HepG2 (cell line): ENCODE results near the gene AOX1. TPM values are rescaled to one million over a fixed set of nuclear protein-coding genes. Genes with fewer than 3 reads are reported as not detected.

Source experiments
- ATAC-seq: fragments of 200-7000 bp; cut with Tn5 transposase; 3 replicates; pipeline ENCODE4 v1.9.1; 2020; ENCODE audit warnings: mild to moderate bottlenecking, moderate library complexity
- BruUV-seq: library from RNA; stranded (reverse); fragments of 400-500 nt; replicated peaks from 2 replicates; lab custom pipeline; 2021; lab: Mats Ljungman, UMichigan
- CTCF ChIA-PET: fragments of 300-600 bp; formaldehyde crosslinking; extraction: SDS; loops from one replicate; lab custom pipeline; 2021; ENCODE audit warnings: low total read pairs, inconsistent platforms, low intra/inter-chr PET ratio; lab: Yijun Ruan, JAX
- POLR2A ChIA-PET: fragments of 350-600 bp; sonication (Branson Sonifier 250); formaldehyde crosslinking; loops from one replicate; lab custom pipeline; 2020; ENCODE audit warnings: antibody characterized with exemption, inconsistent platforms; lab: Yijun Ruan, JAX
- DNase-seq: peaks from one replicate; pipeline ENCODE4 v3.0.0-alpha.2; 2015; ENCODE audit warnings: low spot score
- FAIRE-seq: peaks from 3 replicates; lab custom pipeline; 2011; peaks lifted over from hg19 to GRCh38; lab: Jason Lieb, UNC
- H2AFZ ChIP-seq: one replicate; pipeline ENCODE4 v1.6.1; 2011; ENCODE audit warnings: low read length, inconsistent platforms
- H3K27ac ChIP-seq: fragments of 300-600 bp; 3 replicates; pipeline ENCODE4 v1.8.0; 2011; ENCODE audit warnings: mixed run types, mild to moderate bottlenecking, mixed read lengths, low read length, inconsistent platforms; ENCODE audit not compliant: insufficient read depth; ENCODE audit errors: extremely low read length
- H3K27me3 ChIP-seq, 2 experiments: fragments of 200-600 bp in 1 of 2; 2 replicates in 1 of 2; 3 replicates in 1 of 2; pipeline versions ENCODE4 v1.6.0 to v1.8.0; 2011; ENCODE audit warnings: low read length in 2 of 2, mild to moderate bottlenecking in 2 of 2, moderate library complexity in 2 of 2, inconsistent platforms in 1 of 2; ENCODE audit not compliant: insufficient read depth in 2 of 2, control insufficient read depth in 1 of 2
- H3K36me3 ChIP-seq, 2 experiments: fragments of 200-600 bp in 1 of 2; replicated peaks in 1 of 2; 2 replicates in 1 of 2; 3 replicates in 1 of 2; pipeline versions ENCODE4 v1.5.1 to v1.8.0; 2011; ENCODE audit warnings: low read length in 2 of 2, inconsistent platforms in 1 of 2; ENCODE audit not compliant: insufficient read depth in 2 of 2, control insufficient read depth in 1 of 2
- H3K4me1 ChIP-seq: 2 replicates; pipeline ENCODE4 v1.5.1; 2012; ENCODE audit warnings: low read length, inconsistent platforms; ENCODE audit not compliant: insufficient read depth
- H3K4me2 ChIP-seq: 2 replicates; pipeline ENCODE4 v1.6.0; 2011; ENCODE audit warnings: low read depth, low read length, inconsistent platforms
- H3K4me3 ChIP-seq, 3 experiments: fragments of 200-600 bp in 1 of 3; sonication (generic), shearing (Covaris generic) in 1 of 3; replicated peaks in 1 of 3; 2 replicates each; pipeline ENCODE4 v1.5.1; 2011 to 2016; ENCODE audit warnings: low read length in 3 of 3, inconsistent platforms in 2 of 3, low read depth in 2 of 3, mild to moderate bottlenecking in 2 of 3, control low read depth in 1 of 3, mixed read lengths in 1 of 3; ENCODE audit not compliant: insufficient read depth in 1 of 3
- H3K79me2 ChIP-seq: one replicate; pipeline ENCODE4 v1.6.1; 2011; ENCODE audit warnings: low read length, inconsistent platforms; ENCODE audit not compliant: insufficient read depth
- H3K9ac ChIP-seq: 2 replicates; pipeline ENCODE4 v1.6.0; 2011; ENCODE audit warnings: mild to moderate bottlenecking, low read depth, low read length, inconsistent platforms; ENCODE audit not compliant: insufficient read depth
- H3K9me3 ChIP-seq: 2 replicates; pipeline ENCODE4 v1.5.1; 2012; ENCODE audit warnings: mild to moderate bottlenecking, low read length
- H4K20me1 ChIP-seq: 2 replicates; pipeline ENCODE4 v1.6.0; 2011; ENCODE audit warnings: inconsistent platforms, mild to moderate bottlenecking, low read length, moderate library complexity; ENCODE audit not compliant: insufficient read depth
- CAMTA2 ChIP-seq: sonication (generic); formaldehyde crosslinking; IDR thresholded peaks from 2 replicates; pipeline ENCODE4 v1.4.0; 2020; ENCODE audit warnings: mild to moderate bottlenecking, missing genetic modification reagents, borderline replicate concordance
- FUBP1 ChIP-seq: sonication (generic); formaldehyde crosslinking; IDR thresholded peaks from 2 replicates; pipeline ENCODE4 v1.5.1; 2020; ENCODE audit warnings: missing genetic modification reagents, mild to moderate bottlenecking, borderline replicate concordance
- JARID2 ChIP-seq: sonication (generic); formaldehyde crosslinking; IDR thresholded peaks from 2 replicates; pipeline ENCODE4 v1.8.1; 2023; ENCODE audit warnings: missing genetic modification reagents, inconsistent platforms; ENCODE audit not compliant: insufficient replicate concordance
- MEIS1 ChIP-seq: sonication (generic); formaldehyde crosslinking; IDR thresholded peaks from 2 replicates; pipeline ENCODE4 v1.9.0; 2021; ENCODE audit warnings: mild to moderate bottlenecking, missing genetic modification reagents, moderate library complexity, borderline replicate concordance
- SMC3 ChIP-seq: IDR thresholded peaks from 2 replicates; pipeline ENCODE4 v1.6.1; 2011; ENCODE audit warnings: low read length, improper control_type of control experiment
- TEAD2 ChIP-seq: sonication (generic); formaldehyde crosslinking; IDR thresholded peaks from 2 replicates; pipeline ENCODE4 v1.9.0; 2021; ENCODE audit warnings: missing genetic modification reagents
- ZBTB10 ChIP-seq: sonication (generic); formaldehyde crosslinking; IDR thresholded peaks from 2 replicates; pipeline ENCODE4 v1.4.0; 2020; ENCODE audit warnings: missing genetic modification reagents, borderline replicate concordance
- ZFAT ChIP-seq: sonication (generic); formaldehyde crosslinking; conservative IDR thresholded peaks from 2 replicates; pipeline ENCODE4 v1.8.1; 2023; ENCODE audit warnings: missing genetic modification reagents, inconsistent platforms
- ZKSCAN8 ChIP-seq: IDR thresholded peaks from 2 replicates; pipeline ENCODE4 v1.6.1; 2016; ENCODE audit warnings: borderline replicate concordance, missing genetic modification reagents, missing compliant biosample characterization
- ZNF407 ChIP-seq: sonication (generic); formaldehyde crosslinking; IDR thresholded peaks from one replicate; pipeline ENCODE4 v1.5.1; 2020; ENCODE audit warnings: mild to moderate bottlenecking, missing genetic modification reagents; ENCODE audit errors: not compliant biosample characterization
- ZNF552 ChIP-seq: sonication (generic); formaldehyde crosslinking; IDR thresholded peaks from 2 replicates; pipeline ENCODE4 v1.9.0; 2022; ENCODE audit warnings: missing genetic modification reagents, mild to moderate bottlenecking, borderline replicate concordance
- WGBS: methylation state at CpG from one replicate; pipeline ENCODE4 v1.1.6; 2017; ENCODE audit warnings: low lambda C conversion rate; 5-methylcytosine and 5-hydroxymethylcytosine counted together
- in situ Hi-C: cut with HindIII; loops from 2 replicates; pipeline ENCODE4 v1.10.0; 2017; ENCODE audit warnings: low pct_unique_long_range_greater_than_20kb; ENCODE audit not compliant: extremely low pct_ligation_motif_present
- intact Hi-C: fragments of 100-400 bp; cut with micrococcal nuclease; formaldehyde crosslinking; loops from one replicate; pipeline ENCODE4 v1.10.0; 2022; ENCODE audit not compliant: unreplicated experiment
- polyA plus RNA-seq, 8 experiments: library from polyadenylated mRNA; depleted of rRNA in 3 of 8; stranded (reverse) in 7 of 8; unstranded in 1 of 8; fragments of >200 nt; fragmentation: Illumina TruSeq in 4 of 8; extraction: Trizol in 4 of 8; gene quantifications; 2 replicates each; pipeline versions ENCODE4 v1.2.1 to v1.2.3, GENCODE V29; 2011 to 2016; ENCODE audit warnings: low read depth in 4 of 8, missing spikeins in 1 of 8, mixed read lengths in 1 of 8; ENCODE audit not compliant: insufficient read depth in 1 of 8
- total RNA-seq, 5 experiments: library from RNA; depleted of rRNA; stranded (reverse); fragments of >200 nt; fragmentation: Illumina TruSeq; extraction: Trizol; gene quantifications; 2 replicates each; pipeline ENCODE4 v1.2.3, GENCODE V29; 2016; ENCODE audit warnings: low read depth in 1 of 5

Gene AOX1
- total and polyA plus RNA-seq, 2 of the 13 experiments (the other 11 are each of a cell fraction or from before 2014, with no cell fraction given): 9.2 to 18.0 TPM

- ATAC-seq (peak; percentile 78), DNase-seq (no peak), FAIRE-seq (peak; percentile 42)
- no TSS peak for BruUV-seq
- intact Hi-C loops (loop anchor here (1.0 kb wide), 2 partner anchors 92 to 697 kb away; no protein-coding TSS in a partner anchor), in situ Hi-C loops (no loop called here)
- H3K4me2 ChIP-seq: no peak overlapping the region
- no peak overlapping the region for H2AFZ ChIP-seq
- H3K9ac ChIP-seq: no peak overlapping the region
- WGBS: 62% methylated on average over 4 of the region's 4 CpGs
- no peaks in the 10 kb centered on the region for H3K9me3 ChIP-seq
- peaks cover 17% of the 10 kb centered on the region for H3K4me1 ChIP-seq
- POLR2A ChIA-PET: no interaction called here
- H3K27me3 ChIP-seq: no peaks in the 10 kb centered on the region
- no peak overlapping the region for H3K27ac ChIP-seq
- H3K79me2 ChIP-seq: no peaks in the 10 kb centered on the region
- CTCF ChIA-PET: interaction anchor here (1.9 to 2.9 kb wide), 2 partner anchors 91 to 95 kb away, joined by 7 to 15 read pairs; no protein-coding TSS in a partner anchor
- H3K4me3 ChIP-seq: no peak overlapping the region
- no peaks in the 10 kb centered on the region for H3K36me3 ChIP-seq
- no peaks in the 10 kb centered on the region for H4K20me1 ChIP-seq
- TF ChIP-seq ZBTB10 (CRISPR knock-in tag): no peak
- peak; percentile 63 for TF ChIP-seq SMC3
- no peak for TF ChIP-seq TEAD2 (CRISPR knock-in tag)
- no peak for TF ChIP-seq FUBP1
- no peak for TF ChIP-seq ZNF407 (CRISPR knock-in tag)
- no peak for TF ChIP-seq ZKSCAN8 (CRISPR knock-in tag)
- TF ChIP-seq JARID2 (CRISPR knock-in tag): no peak
- TF ChIP-seq CAMTA2 (CRISPR knock-in tag): no peak
- TF ChIP-seq MEIS1 (CRISPR knock-in tag): no peak
- TF ChIP-seq ZFAT: no peak
- TF ChIP-seq ZNF552 (CRISPR knock-in tag): no peak
Measured at GRCh38 chr2:200670313-200670712, 84.5 kb downstream of the AOX1 start.
